Thyroid gland (tissue), 4 donors: ENCODE measurements around the gene ATG5.

Source experiments
- CTCF ChIP-seq, 6 experiments: fragments of 200-600 bp in 3 of 6; fragments of 450-650 bp in 3 of 6; sonication (generic) in 3 of 6; IDR thresholded peaks; one replicate each; pipeline ENCODE4 v1.5.1; 2016 to 2019; ENCODE audit warnings: antibody characterized with exemption in 6 of 6, mild to moderate bottlenecking in 2 of 6, inconsistent platforms in 1 of 6, moderate library complexity in 1 of 6
- POLR2A ChIP-seq, 2 donors: fragments of 450-650 bp; IDR thresholded peaks; one replicate each; pipeline ENCODE4 v1.6.1; 2017; ENCODE audit warnings: antibody characterized with exemption in 2 of 2, mild to moderate bottlenecking in 2 of 2, moderate library complexity in 1 of 2

GRCh38 chr6:106290032-106290431 is 35.5 kb downstream of the ATG5 start:
- TF ChIP-seq CTCF (IDR thresholded peaks at IDR 0.05), result no peak
- TF ChIP-seq POLR2A (IDR thresholded peaks at IDR 0.05), result no peak
